GM21526 (cell line): Measurements from ENCODE around the gene TEX54.
A peak's percentile ranks its signal among the peaks of the same experiment; 100 is the strongest.
"Not testable (repeated sequence)": the region's sequence is repeated elsewhere in the genome, so short reads cannot be mapped to it uniquely, and the experiment has no call there.

ENCODE experiments used
- ATAC-seq: cut with Tn5 transposase; IDR thresholded peaks from one replicate; pipeline ENCODE4 v1.9.1; 2021; ENCODE audit warnings: moderate library complexity; ENCODE audit not compliant: unreplicated experiment, low FRiP score

The TEX54 gene

GRCh38 chr11:62855571-62856332, 23.1 kb upstream of the TEX54 start:
- peak; percentile 73 for ATAC-seq

GRCh38 chr11:62854825-62855570, 22.4 kb upstream of the TEX54 start:
- ATAC-seq = no peak

GRCh38 chr11:62854013-62854824, 21.6 kb upstream of the TEX54 start:
- no peak for ATAC-seq

GRCh38 chr11:62853279-62853965, 20.8 kb upstream of the TEX54 start:
- no peak for ATAC-seq

- ATAC-seq = no peak
Observed at GRCh38 chr11:62852523-62853188, 20.0 kb upstream of the TEX54 start.

- no peak for ATAC-seq
Observed at GRCh38 chr11:62851807-62852522, 19.3 kb upstream of the TEX54 start.

- no peak for ATAC-seq
Observed at GRCh38 chr11:62850911-62851806, 18.5 kb upstream of the TEX54 start.

- no peak for ATAC-seq
Observed at GRCh38 chr11:62847767-62848314, 15.2 kb upstream of the TEX54 start.

- no peak for ATAC-seq
Observed at GRCh38 chr11:62846177-62846576, 13.5 kb upstream of the TEX54 start.

- no peak for ATAC-seq
Observed at GRCh38 chr11:62844154-62844553, 11.5 kb upstream of the TEX54 start.

- ATAC-seq = no peak
Observed at GRCh38 chr11:62843466-62843865, 10.8 kb upstream of the TEX54 start.

- not testable (repeated sequence) for ATAC-seq
Observed at GRCh38 chr11:62842891-62843290, 10.2 kb upstream of the TEX54 start.

GRCh38 chr11:62842171-62842741, 9.6 kb upstream of the TEX54 start:
- ATAC-seq = no peak

GRCh38 chr11:62841361-62842170, 8.9 kb upstream of the TEX54 start:
- ATAC-seq = peak; percentile 53

- peak; percentile 8 for ATAC-seq
Observed at GRCh38 chr11:62840721-62841360, 8.2 kb upstream of the TEX54 start.
